Heart left ventricle (tissue), 13 donors: Measurements from ENCODE around the gene RPS6KA2.
"Not testable (repeated sequence)": the region's sequence is repeated elsewhere in the genome, so short reads cannot be mapped to it uniquely, and the experiment has no call there.

Experiments
- POLR2A ChIP-seq, 2 donors: fragments of 450-650 bp; IDR thresholded peaks; one replicate each; pipeline ENCODE4 v1.6.1; 2017; ENCODE audit warnings: antibody characterized with exemption in 2 of 2, mild to moderate bottlenecking in 2 of 2, moderate library complexity in 2 of 2
- TF ChIP-seq, protein P1 (sequence below), 12 donors: fragments of 200-600 bp; sonication (generic) in 4 of 12; IDR thresholded peaks; one replicate each; pipeline versions ENCODE4 v1.5.0 to v1.8.0; 2018 to 2022; ENCODE audit warnings: antibody characterized with exemption in 12 of 12, mild to moderate bottlenecking in 5 of 12
- donor health status: ischemic (EF 13 %, LVEDD 7.1; RV severe dilation, severe dysfunction).
- donor health status: DM: no; HTN: yes; CAD: no.
- donor health status: DM: no; HTN: no; CAD: no.
- donor health status: ischemic (EF 25% LVEDD 6.9; RV normal size, moderate dysfunction).
- donor health status: ischemic (EF 25% LVEDD 5.7; RV mildly dilated, moderate dysfunction).
- donor health status: ischemic (EF 35%, LVEDD 5.7; RV mildly dilated, moderate dysfunction).
- donor health status: nonischemic (EF 11% LVEDD 7.7; RV severe dilation, severe dysfunction).
- donor health status: DM: yes; HTN: yes; CAD: no.
- donor health status: PGD.
- donor health status: ischemic (EF 29% LVEDD 5.4; RV normal size, mild dysfunction).
- donor health status: nonischemic (EF 23%, LVEDD 6.1; RV moderate dilation, normal function).

DNA sequence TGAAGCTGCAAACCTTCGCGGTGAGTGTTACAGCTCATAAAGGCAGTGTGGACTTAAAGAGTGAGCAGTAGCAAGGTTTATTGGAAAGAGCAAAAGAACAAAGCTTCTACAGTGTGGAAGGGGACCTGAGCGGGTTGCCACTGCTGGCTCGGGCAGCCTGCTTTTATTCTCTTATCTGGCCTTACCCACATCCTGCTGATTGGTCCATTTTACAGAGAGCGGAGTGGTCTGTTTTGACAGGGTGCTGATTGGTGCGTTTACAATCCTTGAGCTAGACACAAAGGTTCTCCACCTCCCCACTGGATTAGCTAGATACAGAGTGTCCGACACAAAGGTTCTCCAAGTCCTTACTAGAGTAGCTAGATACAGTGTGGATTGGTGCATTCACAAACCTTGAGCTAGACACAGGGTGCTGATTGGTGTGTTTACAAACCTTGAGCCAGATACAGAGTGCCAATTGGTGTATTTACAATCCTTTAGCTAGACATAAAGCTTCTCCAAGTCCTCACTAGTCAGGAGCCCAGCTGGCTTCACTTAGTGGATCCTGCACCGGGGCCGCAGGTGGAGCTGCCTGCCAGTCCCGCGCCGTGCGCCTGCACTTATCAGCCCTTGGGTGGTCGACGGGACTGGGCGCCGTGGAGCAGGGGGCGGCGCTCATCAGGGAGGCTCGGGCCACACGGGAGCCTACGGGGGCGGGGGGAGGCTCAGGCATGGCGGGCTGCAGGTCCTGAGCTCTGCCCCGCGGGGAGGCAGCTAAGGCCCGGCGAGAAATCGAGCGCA lies 234.1 kb downstream of the RPS6KA2 start:
- TF ChIP-seq, protein P1, sequence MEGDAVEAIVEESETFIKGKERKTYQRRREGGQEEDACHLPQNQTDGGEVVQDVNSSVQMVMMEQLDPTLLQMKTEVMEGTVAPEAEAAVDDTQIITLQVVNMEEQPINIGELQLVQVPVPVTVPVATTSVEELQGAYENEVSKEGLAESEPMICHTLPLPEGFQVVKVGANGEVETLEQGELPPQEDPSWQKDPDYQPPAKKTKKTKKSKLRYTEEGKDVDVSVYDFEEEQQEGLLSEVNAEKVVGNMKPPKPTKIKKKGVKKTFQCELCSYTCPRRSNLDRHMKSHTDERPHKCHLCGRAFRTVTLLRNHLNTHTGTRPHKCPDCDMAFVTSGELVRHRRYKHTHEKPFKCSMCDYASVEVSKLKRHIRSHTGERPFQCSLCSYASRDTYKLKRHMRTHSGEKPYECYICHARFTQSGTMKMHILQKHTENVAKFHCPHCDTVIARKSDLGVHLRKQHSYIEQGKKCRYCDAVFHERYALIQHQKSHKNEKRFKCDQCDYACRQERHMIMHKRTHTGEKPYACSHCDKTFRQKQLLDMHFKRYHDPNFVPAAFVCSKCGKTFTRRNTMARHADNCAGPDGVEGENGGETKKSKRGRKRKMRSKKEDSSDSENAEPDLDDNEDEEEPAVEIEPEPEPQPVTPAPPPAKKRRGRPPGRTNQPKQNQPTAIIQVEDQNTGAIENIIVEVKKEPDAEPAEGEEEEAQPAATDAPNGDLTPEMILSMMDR (IDR thresholded peaks at IDR 0.05): not testable (repeated sequence)
- not testable (repeated sequence) for TF ChIP-seq POLR2A (IDR thresholded peaks at IDR 0.05)
